Medulla oblongata (tissue), 1 donor: ENCODE measurements around the gene RALB.
"Not testable (repeated sequence)": the region's sequence is repeated elsewhere in the genome, so short reads cannot be mapped to it uniquely, and the experiment has no call there.

Experiments
- DNase-seq: peaks from one replicate; pipeline ENCODE4 v3.0.0-alpha.2; 2015; ENCODE audit errors: extremely low spot score

Gene RALB

GRCh38 chr2:120224735-120225548, 27.7 kb upstream of the RALB start:
- no peak for DNase-seq

- DNase-seq, result no peak
These were observed 27.0 kb upstream of the RALB start for GRCh38 chr2:120225549-120226065.

GRCh38 chr2:120226316-120226715, 26.3 kb upstream of the RALB start:
- DNase-seq, result no peak

- DNase-seq, result no peak
These were observed 25.3 kb upstream of the RALB start for GRCh38 chr2:120227111-120227991.

GRCh38 chr2:120228503-120228902, 24.1 kb upstream of the RALB start:
- no peak for DNase-seq

GRCh38 chr2:120229341-120229740, 23.3 kb upstream of the RALB start:
- DNase-seq, result no peak

GRCh38 chr2:120230515-120231471, 21.9 kb upstream of the RALB start:
- DNase-seq, result no peak

- DNase-seq, result no peak
These were observed 21.1 kb upstream of the RALB start for GRCh38 chr2:120231564-120231973.

- DNase-seq, result peak; percentile 66
These were observed 20.5 kb upstream of the RALB start for GRCh38 chr2:120231974-120232635.

- no peak for DNase-seq
These were observed 19.4 kb upstream of the RALB start for GRCh38 chr2:120233292-120233691.

- DNase-seq, result not testable (repeated sequence)
These were observed 17.5 kb upstream of the RALB start for GRCh38 chr2:120235158-120235557.

GRCh38 chr2:120235681-120236080, 17.0 kb upstream of the RALB start:
- DNase-seq, result no peak

GRCh38 chr2:120236316-120236715, 16.3 kb upstream of the RALB start:
- DNase-seq, result no peak

- no peak for DNase-seq
These were observed 15.9 kb upstream of the RALB start for GRCh38 chr2:120236791-120237190.

GRCh38 chr2:120237491-120237902, 15.2 kb upstream of the RALB start:
- no peak for DNase-seq

GRCh38 chr2:120238728-120239487, 13.7 kb upstream of the RALB start:
- no peak for DNase-seq

GRCh38 chr2:120239488-120240287, 13.0 kb upstream of the RALB start:
- no peak for DNase-seq

- DNase-seq, result no peak
These were observed 11.7 kb upstream of the RALB start for GRCh38 chr2:120240901-120241429.

- DNase-seq, result no peak
These were observed 11.0 kb upstream of the RALB start for GRCh38 chr2:120241684-120242083.
